Endothelial cell of umbilical vein (primary cell): ENCODE results near the gene PGBD5. TPM values are rescaled to one million over a fixed set of nuclear protein-coding genes. Genes with fewer than 3 reads are reported as not detected.

Experiments
- BruUV-seq: library from RNA; stranded (reverse); fragments of 400-500 nt; replicated peaks from 2 replicates; lab custom pipeline; 2021; lab: Mats Ljungman, UMichigan
- CTCF ChIA-PET: fragments of 300-600, 350-600 bp; sonication (Branson Sonifier 250); formaldehyde crosslinking; loops from one replicate; lab custom pipeline; 2021; ENCODE audit warnings: antibody characterized with exemption, inconsistent platforms; lab: Charles Lee
- POLR2A ChIA-PET: fragments of 300-600, 350-600 bp; sonication (Branson Sonifier 250); formaldehyde crosslinking; loops from one replicate; lab custom pipeline; 2021; ENCODE audit warnings: antibody characterized with exemption, inconsistent platforms; lab: Charles Lee
- DNase-seq: peaks from one replicate; pipeline ENCODE4 v3.0.0-alpha.2; 2011; ENCODE audit warnings: low read depth, low spot score
- FAIRE-seq: peaks from 2 replicates; lab custom pipeline; 2011; peaks lifted over from hg19 to GRCh38; lab: Jason Lieb, UNC
- H2AFZ ChIP-seq: 2 replicates; pipeline ENCODE4 v1.6.0; 2012; ENCODE audit warnings: low read depth, low read length, control low read depth, inconsistent platforms
- H3K27ac ChIP-seq: 2 replicates; pipeline ENCODE4 v1.5.1; 2011; ENCODE audit warnings: low read depth, mild to moderate bottlenecking, control low read depth, low read length, moderate library complexity; ENCODE audit not compliant: insufficient read depth
- H3K27me3 ChIP-seq, 2 experiments: 2 replicates each; pipeline versions ENCODE4 v1.6.0 to v1.6.1; 2011; ENCODE audit warnings: low read length in 2 of 2, mixed read lengths in 1 of 2; ENCODE audit not compliant: control insufficient read depth in 2 of 2, insufficient read depth in 2 of 2
- H3K36me3 ChIP-seq, 2 experiments: 2 replicates in 1 of 2; 3 replicates in 1 of 2; pipeline ENCODE4 v1.5.1; 2011; ENCODE audit warnings: low read length in 2 of 2, mild to moderate bottlenecking in 1 of 2, moderate library complexity in 1 of 2; ENCODE audit not compliant: control insufficient read depth in 2 of 2, insufficient read depth in 2 of 2; ENCODE audit errors: extremely low read depth in 1 of 2
- H3K4me1 ChIP-seq: 3 replicates; pipeline ENCODE4 v1.5.1; 2011; ENCODE audit warnings: mild to moderate bottlenecking, low read length; ENCODE audit not compliant: control insufficient read depth, insufficient read depth; ENCODE audit errors: extremely low read depth
- H3K4me2 ChIP-seq: 2 replicates; pipeline ENCODE4 v1.6.1; 2011; ENCODE audit warnings: low read length, control low read depth, mixed read lengths; ENCODE audit not compliant: insufficient read depth
- H3K4me3 ChIP-seq, 3 experiments: fragments of 200-600 bp in 1 of 3; sonication (generic), shearing (Covaris generic) in 1 of 3; replicated peaks in 1 of 3; 2 replicates each; pipeline ENCODE4 v1.5.1; 2011 to 2016; ENCODE audit warnings: control low read depth in 3 of 3, low read length in 3 of 3, mild to moderate bottlenecking in 2 of 3, inconsistent platforms in 1 of 3, low read depth in 1 of 3, moderate library complexity in 1 of 3; ENCODE audit not compliant: insufficient read depth in 1 of 3
- H3K79me2 ChIP-seq: 2 replicates; pipeline ENCODE4 v1.6.0; 2012; ENCODE audit warnings: low read length, inconsistent platforms; ENCODE audit not compliant: control insufficient read depth, insufficient read depth
- H3K9ac ChIP-seq: replicated peaks from 2 replicates; pipeline ENCODE3; 2011; ENCODE audit warnings: low read length, control low read depth; ENCODE audit not compliant: insufficient read depth; ENCODE audit errors: extremely low read depth
- H3K9me1 ChIP-seq: replicated peaks from 3 replicates; pipeline ENCODE4 v1.6.0; 2011; ENCODE audit warnings: mild to moderate bottlenecking, low read length; ENCODE audit not compliant: control insufficient read depth, insufficient read depth; ENCODE audit errors: extremely low read depth
- H3K9me3 ChIP-seq: replicated peaks from 2 replicates; pipeline ENCODE4 v1.5.1; 2012; ENCODE audit warnings: low read length, inconsistent platforms; ENCODE audit not compliant: control insufficient read depth, insufficient read depth
- H4K20me1 ChIP-seq: replicated peaks from 2 replicates; pipeline ENCODE3; 2011; ENCODE audit warnings: mild to moderate bottlenecking, low read length; ENCODE audit not compliant: control insufficient read depth, insufficient read depth; ENCODE audit errors: extremely low read depth
- CTCF ChIP-seq, 2 donors: IDR thresholded peaks; 1 replicate in 1 of 2; 2 replicates in 1 of 2; pipeline ENCODE4 v1.5.1; 2011; ENCODE audit warnings: low read length in 2 of 2, mild to moderate bottlenecking in 2 of 2, moderate library complexity in 2 of 2, control low read depth in 1 of 2, inconsistent platforms in 1 of 2, low read depth in 1 of 2; ENCODE audit not compliant: insufficient read depth in 1 of 2; ENCODE audit errors: extremely low read depth in 1 of 2
- EZH2 ChIP-seq: IDR thresholded peaks from 2 replicates; pipeline ENCODE4 v1.6.1; 2012; ENCODE audit warnings: borderline replicate concordance, low read depth, mild to moderate bottlenecking, moderate library complexity, low read length, inconsistent platforms; ENCODE audit not compliant: severe bottlenecking
- FOS ChIP-seq: IDR thresholded peaks from 2 replicates; pipeline ENCODE4 v1.6.1; 2011; ENCODE audit warnings: mild to moderate bottlenecking, low read length, moderate library complexity, borderline replicate concordance; ENCODE audit not compliant: insufficient read depth
- JUN ChIP-seq: IDR thresholded peaks from 2 replicates; pipeline ENCODE4 v1.6.1; 2011; ENCODE audit warnings: borderline replicate concordance, low read depth; ENCODE audit not compliant: insufficient read length, insufficient read depth
- MYC ChIP-seq: IDR thresholded peaks from one replicate; pipeline ENCODE4 v1.6.1; 2011; ENCODE audit warnings: mild to moderate bottlenecking, low read depth, low read length
- POLR2A ChIP-seq: IDR thresholded peaks from 2 replicates; pipeline ENCODE4 v1.6.1; 2012; ENCODE audit warnings: low read depth, mild to moderate bottlenecking, control low read depth, low read length
- POLR2AphosphoS5 ChIP-seq: IDR thresholded peaks from 2 replicates; pipeline ENCODE4 v1.6.1; 2012; ENCODE audit warnings: low read depth, mild to moderate bottlenecking, control low read depth, low read length, moderate library complexity; ENCODE audit not compliant: insufficient read depth
- dilution Hi-C: fragments of 300-500 bp; cut with MboI; formaldehyde crosslinking; loops from one replicate; pipeline ENCODE4 v1.15.0; 2019; ENCODE audit warnings: low sequenced_read_pairs; ENCODE audit not compliant: extremely low pct_ligation_motif_present
- intact Hi-C: fragments of 100-400 bp; cut with micrococcal nuclease; formaldehyde crosslinking; loops from one replicate; pipeline ENCODE4 v1.10.0; 2022
- polyA plus RNA-seq, 4 experiments: library from polyadenylated mRNA; depleted of rRNA in 3 of 4; stranded (reverse) in 3 of 4; unstranded in 1 of 4; fragments of >200 nt; gene quantifications; 2 replicates each; pipeline versions ENCODE4 v1.2.1 to v1.2.3, GENCODE V29; 2011 to 2012; ENCODE audit warnings: missing spikeins in 1 of 4
- total RNA-seq: library from RNA; stranded (reverse); gene quantifications from 2 replicates; pipeline ENCODE4 v1.2.3, GENCODE V29; 2021
- TF ChIP-seq, protein P1 (sequence below): IDR thresholded peaks from 2 replicates; pipeline ENCODE4 v1.6.1; 2011; ENCODE audit not compliant: insufficient read depth, insufficient read length

The PGBD5 gene
- total and polyA plus RNA-seq, 2 donors (not counting 3 experiments of a cell fraction or from before 2014, with no cell fraction given): 0.03 TPM; not detected in 1

DNA sequence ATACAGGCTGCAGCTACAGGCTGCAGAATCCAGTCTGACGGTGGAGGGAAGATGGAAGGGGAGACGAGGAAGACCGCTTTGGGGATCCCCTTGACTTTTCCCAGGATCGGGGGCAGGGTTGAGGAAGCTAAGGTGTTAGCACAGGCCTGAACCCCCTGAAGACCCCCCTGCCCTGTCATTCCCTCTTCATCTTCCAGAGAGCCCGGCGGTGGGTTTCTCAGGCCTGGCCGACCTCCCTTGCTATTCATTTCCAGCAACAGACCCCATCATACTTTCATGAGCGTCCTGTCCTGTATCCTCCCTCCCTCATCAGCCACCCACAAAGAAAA lies 112.0 kb downstream of the PGBD5 start:
- Histone ChIP-seq H3K4me3 (no peak overlapping the region), H3K79me2 (no peaks in the 10 kb centered on the region), H3K9me1 (no peaks in the 10 kb centered on the region), H3K9ac (no peak overlapping the region), H3K27me3 (no peaks in the 10 kb centered on the region), H3K27ac (no peak overlapping the region), H2AFZ (no peak overlapping the region), H3K4me1 (no peaks in the 10 kb centered on the region), H3K9me3 (no peaks in the 10 kb centered on the region), H3K36me3 (no peaks in the 10 kb centered on the region), H4K20me1 (no peaks in the 10 kb centered on the region), H3K4me2 (no peak overlapping the region)
- FAIRE-seq (no peak), DNase-seq (no peak)
- CTCF ChIA-PET: interaction anchor here (1.4 to 1.6 kb wide), 3 partner anchors 653 to 755 kb away, joined by 3 to 7 read pairs (median 3); partner anchors contain the start of gene ABCB10
- no TSS peak for BruUV-seq
- POLR2A ChIA-PET: no interaction called here
- dilution Hi-C loops: no loop called here
- TF ChIP-seq JUN (no peak), FOS (no peak), POLR2A (no peak), EZH2 (no peak), POLR2AphosphoS5 (no peak), MYC (no peak), CTCF (IDR thresholded peaks at IDR 0.05; ENCODE audit: extremely low read depth in 1 of 2, insufficient read depth in 1 of 2, low read depth in 1 of 2, low read length in 2 of 2) (no peak)
- TF ChIP-seq, protein P1, sequence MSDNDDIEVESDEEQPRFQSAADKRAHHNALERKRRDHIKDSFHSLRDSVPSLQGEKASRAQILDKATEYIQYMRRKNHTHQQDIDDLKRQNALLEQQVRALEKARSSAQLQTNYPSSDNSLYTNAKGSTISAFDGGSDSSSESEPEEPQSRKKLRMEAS: no peak
- intact Hi-C loops: loop anchor here (10.0 kb wide), 2 partner anchors 419 to 469 kb away; no protein-coding TSS in a partner anchor
